OCI-M1 (cell line): ENCODE results near the gene FHOD3.
A peak's percentile ranks its signal among the peaks of the same experiment; 100 is the strongest.
"Not testable (repeated sequence)": the region's sequence is repeated elsewhere in the genome, so short reads cannot be mapped to it uniquely, and the experiment has no call there.

Experiments
- DNase-seq: peaks from one replicate; lab custom pipeline; 2025; lab: John Stamatoyannopoulos, UW

The FHOD3 gene

GRCh38 chr18:36756242-36756641 is 458.7 kb downstream of the FHOD3 start:
- no peak for DNase-seq

- peak; percentile 57 for DNase-seq
Observed at GRCh38 chr18:36757081-36757480, 459.6 kb downstream of the FHOD3 start.

- DNase-seq = no peak
Observed at GRCh38 chr18:36757991-36758390, 460.5 kb downstream of the FHOD3 start.

- no peak for DNase-seq
Observed at GRCh38 chr18:36758623-36759022, 461.1 kb downstream of the FHOD3 start.

GRCh38 chr18:36759167-36759776 is 461.8 kb downstream of the FHOD3 start:
- DNase-seq = peak; percentile 7

- DNase-seq = no peak
Observed at GRCh38 chr18:36760598-36760997, 463.1 kb downstream of the FHOD3 start.

- no peak for DNase-seq
Observed at GRCh38 chr18:36761186-36761698, 463.7 kb downstream of the FHOD3 start.

GRCh38 chr18:36762074-36762473 is 464.6 kb downstream of the FHOD3 start:
- no peak for DNase-seq

GRCh38 chr18:36762965-36763364 is 465.5 kb downstream of the FHOD3 start:
- not testable (repeated sequence) for DNase-seq

GRCh38 chr18:36766836-36767235 is 469.3 kb downstream of the FHOD3 start:
- no peak for DNase-seq

- DNase-seq = no peak
Observed at GRCh38 chr18:36769172-36769571, 471.7 kb downstream of the FHOD3 start.

- DNase-seq = peak; percentile 29
Observed at GRCh38 chr18:36769611-36770314, 472.2 kb downstream of the FHOD3 start.

GRCh38 chr18:36770315-36770946 is 472.9 kb downstream of the FHOD3 start:
- no peak for DNase-seq

GRCh38 chr18:36771245-36771644 is 473.7 kb downstream of the FHOD3 start:
- DNase-seq = no peak

- DNase-seq = no peak
Observed at GRCh38 chr18:36772241-36772723, 474.8 kb downstream of the FHOD3 start.

GRCh38 chr18:36775396-36775795 is 477.9 kb downstream of the FHOD3 start:
- no peak for DNase-seq

- DNase-seq = no peak
Observed at GRCh38 chr18:36776650-36777049, 479.1 kb downstream of the FHOD3 start.

- DNase-seq = no peak
Observed at GRCh38 chr18:36777566-36777965, 480.1 kb downstream of the FHOD3 start.

GRCh38 chr18:36780748-36781147 is 483.2 kb downstream of the FHOD3 start:
- no peak for DNase-seq

- no peak for DNase-seq
Observed at GRCh38 chr18:36782710-36783109, 485.2 kb downstream of the FHOD3 start.

GRCh38 chr18:36783792-36784191 is 486.3 kb downstream of the FHOD3 start:
- DNase-seq = no peak

GRCh38 chr18:36786686-36787085 is 489.2 kb downstream of the FHOD3 start:
- DNase-seq = no peak
